ENCODE results near the gene SULT1C2. TPM values are rescaled to one million over a fixed set of nuclear protein-coding genes. Genes with fewer than 3 reads are reported as not detected.

Gene SULT1C2
- total and polyA plus RNA-seq, 10 of the 15 experiments (the other 5 are each of a cell fraction or from before 2014, with no cell fraction given): 0.03 to 0.07 (median 0.04) TPM; not detected in 7

- no peak for TF ChIP-seq BHLHE40 (IDR thresholded peaks at IDR 0.05; ENCODE audit: borderline replicate concordance in 1 of 2, low read depth in 2 of 2, low read length in 1 of 2)
- TF ChIP-seq POU2F2 (IDR thresholded peaks at IDR 0.05; ENCODE audit: borderline replicate concordance, low read depth, low read length): no peak
- no peak for TF ChIP-seq GABPA (IDR thresholded peaks at IDR 0.05; ENCODE audit: low read depth)
- TF ChIP-seq RB1 (IDR thresholded peaks at IDR 0.05; ENCODE audit: borderline replicate concordance): no peak
- TF ChIP-seq STAT1 (conservative IDR thresholded peaks at IDR 0.05): no peak
- TF ChIP-seq SIN3A (IDR thresholded peaks at IDR 0.05; ENCODE audit: low read depth, low read length): no peak
- no peak for TF ChIP-seq JUNB (IDR thresholded peaks at IDR 0.05)
- TF ChIP-seq TARDBP (IDR thresholded peaks at IDR 0.05; ENCODE audit: borderline replicate concordance): no peak
Observed at GRCh38 chr2:108287169-108287568, 1.5 kb upstream of the SULT1C2 start (continued).

DNA sequence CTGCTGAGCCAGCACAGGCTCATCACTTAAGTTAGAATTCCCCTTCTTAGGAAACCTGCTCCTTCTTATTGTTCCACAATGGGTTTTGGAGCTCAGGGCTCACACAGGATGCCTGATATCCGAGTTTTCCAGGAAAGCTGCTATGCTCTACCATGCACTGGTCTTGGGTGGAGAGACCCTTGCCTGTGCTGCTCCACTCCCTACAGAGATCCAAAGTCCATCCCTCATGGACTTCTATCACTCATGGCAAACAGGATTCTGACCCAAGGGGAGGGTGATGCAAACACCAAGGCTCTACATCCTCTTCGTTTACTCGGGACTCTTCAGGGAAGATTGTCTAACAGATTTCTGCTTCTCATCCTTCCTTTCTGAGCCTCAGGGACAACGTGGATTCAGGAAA, 5.2 kb downstream of the SULT1C2 start:
- in situ Hi-C loops (cut with MboI): no loop called here
- ATAC-seq: no peak
- ChIA-PET RAD21 (ENCODE audit: unreplicated experiment) (no interaction called here), CTCF (no interaction called here), SMC1A (ENCODE audit: uncharacterized antibody, unreplicated experiment) (no interaction called here), POLR2A (no interaction called here)
- H3K27ac ChIP-seq (ENCODE audit: control insufficient read depth, insufficient read depth): no peak overlapping the region
- no peak for DNase-seq (ENCODE audit: low read depth, low spot score)
- WGBS (ENCODE audit: insufficient coverage, insufficient replicate concordance, low lambda C conversion rate, missing lambda C conversion rate): 26% methylated on average over 4 of the region's 4 CpGs
- peaks cover 0 to 3% of the 10 kb centered on the region in 2 experiments; a peak in 1 of 4 replicates for H3K27me3 ChIP-seq (replicated peaks in 1 of 2; ENCODE audit: control insufficient read depth in 2 of 2, insufficient read depth in 2 of 2, low read length in 1 of 2)
- no peak for FAIRE-seq
- BruUV-seq (replicated peaks): no TSS peak
- H2AFZ ChIP-seq (ENCODE audit: control insufficient read depth, low read depth, low read length): no peak overlapping the region
- no peaks in the 10 kb centered on the region; the same call in 1 of the 2 replicates for H3K4me1 ChIP-seq (ENCODE audit: control insufficient read depth, insufficient read depth, low read length)
- no peak overlapping the region for H3K4me3 ChIP-seq
- H3K9ac ChIP-seq (ENCODE audit: control insufficient read depth, insufficient read depth, low read length): no peak overlapping the region
- H3K9me3 ChIP-seq (replicated peaks; ENCODE audit: control insufficient read depth, insufficient read depth, low read length): no peaks in the 10 kb centered on the region
- no peaks in the 10 kb centered on the region for H3K79me2 ChIP-seq (ENCODE audit: control insufficient read depth, insufficient read depth, low read length)
- H3K36me3 ChIP-seq (ENCODE audit: control insufficient read depth in 2 of 2, insufficient read depth in 2 of 2, low read length in 1 of 2): no peaks in the 10 kb centered on the region
- no peaks in the 10 kb centered on the region for H4K20me1 ChIP-seq (ENCODE audit: control insufficient read depth, insufficient read depth)
- H3K4me2 ChIP-seq (ENCODE audit: control insufficient read depth, insufficient read depth): no peak overlapping the region
- TF ChIP-seq IKZF2 (IDR thresholded peaks at IDR 0.05) (no peak), DPF2 (IDR thresholded peaks at IDR 0.05) (no peak), BACH1 (IDR thresholded peaks at IDR 0.05; ENCODE audit: borderline replicate concordance) (no peak), POLR2AphosphoS5 (IDR thresholded peaks at IDR 0.05; ENCODE audit: low read length) (no peak)
- intact Hi-C loops (cut with micrococcal nuclease; ENCODE audit: unreplicated experiment): no loop called here
